NCI-H524 treated with DMSO at 0.1 percent for 48 hours (cell line): Measurements from ENCODE around the gene CYP4F11.
"Not testable (repeated sequence)": the region's sequence is repeated elsewhere in the genome, so short reads cannot be mapped to it uniquely, and the experiment has no call there.

ENCODE experiments used
- DNase-seq: peaks from one replicate; lab custom pipeline; 2025; lab: John Stamatoyannopoulos, UW

Gene CYP4F11

GRCh38 chr19:15883329-15883728 is 51.0 kb downstream of the CYP4F11 start:
- DNase-seq = not testable (repeated sequence)

- no peak for DNase-seq
These were observed 59.4 kb downstream of the CYP4F11 start for GRCh38 chr19:15874821-15875474.

- not testable (repeated sequence) for DNase-seq
These were observed 60.6 kb downstream of the CYP4F11 start for GRCh38 chr19:15873771-15874170.

GRCh38 chr19:15871570-15871969 is 62.8 kb downstream of the CYP4F11 start:
- DNase-seq = no peak

- DNase-seq = no peak
These were observed 64.5 kb downstream of the CYP4F11 start for GRCh38 chr19:15869873-15870272.

GRCh38 chr19:15869109-15869555 is 65.2 kb downstream of the CYP4F11 start:
- no peak for DNase-seq

GRCh38 chr19:15866636-15867035 is 67.7 kb downstream of the CYP4F11 start:
- DNase-seq = no peak

GRCh38 chr19:15864824-15865223 is 69.5 kb downstream of the CYP4F11 start:
- no peak for DNase-seq

GRCh38 chr19:15863272-15863671 is 71.1 kb downstream of the CYP4F11 start:
- DNase-seq = no peak

GRCh38 chr19:15862444-15862843 is 71.9 kb downstream of the CYP4F11 start:
- no peak for DNase-seq
